K562 (cell line): ENCODE data around the gene NCDN. TPM values are rescaled to one million over a fixed set of nuclear protein-coding genes. Genes with fewer than 3 reads are reported as not detected.

ENCODE experiments used
- ARNT ChIP-seq, 2 experiments: fragments of 450-650 bp; IDR thresholded peaks; 2 replicates each; pipeline ENCODE4 v1.6.1; 2016; ENCODE audit warnings: mild to moderate bottlenecking in 1 of 2
- ATF2 ChIP-seq: sonication (generic); formaldehyde crosslinking; IDR thresholded peaks from 2 replicates; pipeline ENCODE4 v1.8.1; 2022; ENCODE audit warnings: missing genetic modification reagents
- BHLHE40 ChIP-seq: IDR thresholded peaks from 2 replicates; pipeline ENCODE4 v1.6.1; 2011; ENCODE audit warnings: low read length, improper control_type of control experiment
- CC2D1A ChIP-seq: fragments of 450-650 bp; IDR thresholded peaks from 2 replicates; pipeline ENCODE4 v1.6.1; 2017; ENCODE audit warnings: mild to moderate bottlenecking
- E2F6 ChIP-seq, 2 experiments: IDR thresholded peaks; 2 replicates each; pipeline ENCODE4 v1.6.1; 2011; ENCODE audit warnings: borderline replicate concordance in 1 of 2, control low read depth in 1 of 2, low read depth in 1 of 2, low read length in 1 of 2, mild to moderate bottlenecking in 1 of 2, mixed read lengths in 1 of 2, moderate library complexity in 1 of 2; ENCODE audit not compliant: insufficient read depth in 1 of 2, insufficient read length in 1 of 2, poor library complexity in 1 of 2, severe bottlenecking in 1 of 2; ENCODE audit errors: extremely low read depth in 1 of 2
- HDAC2 ChIP-seq: fragments of 450-650 bp; IDR thresholded peaks from 2 replicates; pipeline ENCODE4 v1.6.1; 2016; ENCODE audit warnings: mild to moderate bottlenecking
- KAT2B ChIP-seq: IDR thresholded peaks from one replicate; pipeline ENCODE4 v1.6.1; 2012; ENCODE audit warnings: low read depth, mild to moderate bottlenecking, control low read depth, inconsistent platforms, low read length, moderate library complexity
- LARP7 ChIP-seq: fragments of 450-650 bp; IDR thresholded peaks from 2 replicates; pipeline ENCODE4 v1.6.1; 2016
- MAFF ChIP-seq: IDR thresholded peaks from 2 replicates; pipeline ENCODE4 v1.6.1; 2012; ENCODE audit warnings: low read length, improper control_type of control experiment
- MED1 ChIP-seq: sonication (generic); formaldehyde crosslinking; IDR thresholded peaks from 2 replicates; pipeline ENCODE4 v1.8.1; 2023; ENCODE audit warnings: missing genetic modification reagents, borderline replicate concordance
- MEIS2 ChIP-seq: fragments of 450-650 bp; IDR thresholded peaks from 2 replicates; pipeline ENCODE4 v1.6.1; 2014; ENCODE audit warnings: mild to moderate bottlenecking; ENCODE audit not compliant: partially characterized antibody
- NFE2 ChIP-seq: IDR thresholded peaks from 2 replicates; pipeline ENCODE4 v1.6.1; 2014; ENCODE audit warnings: antibody characterized with exemption, low read depth
- SP2 ChIP-seq: IDR thresholded peaks from 2 replicates; pipeline ENCODE4 v1.6.1; 2011; ENCODE audit warnings: mild to moderate bottlenecking, low read depth, low read length, moderate library complexity; ENCODE audit not compliant: poor library complexity, severe bottlenecking; ENCODE audit errors: extremely low read depth
- TEAD1 ChIP-seq, 2 experiments: fragments of 450-650 bp in 1 of 2; sonication (generic) in 1 of 2; formaldehyde crosslinking; IDR thresholded peaks; 2 replicates each; pipeline versions ENCODE4 v1.4.0 to v1.8.0; 2020 to 2022; ENCODE audit warnings: mild to moderate bottlenecking in 2 of 2, missing genetic modification reagents in 1 of 2
- U2AF2 ChIP-seq: fragments of 200-400 bp; formaldehyde crosslinking; optimal IDR thresholded peaks from 2 replicates; pipeline ENCODE3; 2017; ENCODE audit warnings: low read depth, mild to moderate bottlenecking, low read length
- ZNF785 ChIP-seq: fragments of 250-450 bp; sonication (Bioruptor Pico); IDR thresholded peaks from 2 replicates; pipeline ENCODE4 v1.4.0; 2020; ENCODE audit warnings: mild to moderate bottlenecking
- polyA plus RNA-seq, 8 experiments: library from polyadenylated mRNA; depleted of rRNA in 4 of 8; stranded (reverse) in 5 of 8; unstranded in 3 of 8; fragments of >200 nt; fragmentation: Nextera tagmentation in 2 of 8; fragmentation: Illumina TruSeq in 1 of 8; extraction: Ambion mirVana in 2 of 8; extraction: Trizol in 1 of 8; gene quantifications; 2 replicates each; pipeline versions ENCODE4 v1.2.1 to v1.2.3, GENCODE V29; 2011 to 2014; ENCODE audit warnings: inconsistent platforms in 1 of 8, missing spikeins in 1 of 8
- total RNA-seq, 7 experiments: library from RNA; depleted of rRNA in 6 of 7; stranded (reverse); fragments of >200 nt in 6 of 7; fragmentation: Illumina TruSeq in 2 of 7; extraction: Trizol in 2 of 7; gene quantifications; 2 replicates each; pipeline versions ENCODE4 v1.2.1 to v1.2.3, GENCODE V29; 2011 to 2021; ENCODE audit warnings: low replicate concordance in 1 of 7
- TF ChIP-seq, protein P1 (sequence below): fragments of 450-650 bp; IDR thresholded peaks from 2 replicates; pipeline ENCODE4 v1.6.1; 2017; ENCODE audit warnings: antibody characterized with exemption

NCDN gene
- total and polyA plus RNA-seq, 9 of the 15 experiments (the other 6 are each of a cell fraction or from before 2014, with no cell fraction given): 1.9 to 35.1 (median 10.7) TPM

- no peak for TF ChIP-seq ATF2
- TF ChIP-seq, protein P1, sequence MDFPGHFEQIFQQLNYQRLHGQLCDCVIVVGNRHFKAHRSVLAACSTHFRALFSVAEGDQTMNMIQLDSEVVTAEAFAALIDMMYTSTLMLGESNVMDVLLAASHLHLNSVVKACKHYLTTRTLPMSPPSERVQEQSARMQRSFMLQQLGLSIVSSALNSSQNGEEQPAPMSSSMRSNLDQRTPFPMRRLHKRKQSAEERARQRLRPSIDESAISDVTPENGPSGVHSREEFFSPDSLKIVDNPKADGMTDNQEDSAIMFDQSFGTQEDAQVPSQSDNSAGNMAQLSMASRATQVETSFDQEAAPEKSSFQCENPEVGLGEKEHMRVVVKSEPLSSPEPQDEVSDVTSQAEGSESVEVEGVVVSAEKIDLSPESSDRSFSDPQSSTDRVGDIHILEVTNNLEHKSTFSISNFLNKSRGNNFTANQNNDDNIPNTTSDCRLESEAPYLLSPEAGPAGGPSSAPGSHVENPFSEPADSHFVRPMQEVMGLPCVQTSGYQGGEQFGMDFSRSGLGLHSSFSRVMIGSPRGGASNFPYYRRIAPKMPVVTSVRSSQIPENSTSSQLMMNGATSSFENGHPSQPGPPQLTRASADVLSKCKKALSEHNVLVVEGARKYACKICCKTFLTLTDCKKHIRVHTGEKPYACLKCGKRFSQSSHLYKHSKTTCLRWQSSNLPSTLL: no peak
- no peak for TF ChIP-seq U2AF2
- no peak for TF ChIP-seq MEIS2
- TF ChIP-seq E2F6 (IDR thresholded peaks at IDR 0.05; ENCODE audit: borderline replicate concordance in 1 of 2, extremely low read depth in 1 of 2, insufficient read depth in 1 of 2, insufficient read length in 1 of 2, low read depth in 1 of 2, low read length in 1 of 2, poor library complexity in 1 of 2, severe bottlenecking in 1 of 2): peak in 1 of 2 experiments; percentile 35
- TF ChIP-seq MED1 (CRISPR knock-in tag): no peak
- TF ChIP-seq MAFF: no peak
- TF ChIP-seq TEAD1 (CRISPR knock-in tag; IDR thresholded peaks at IDR 0.05): peak in 1 of 2 experiments; percentile 75; a peak in 2 of 4 replicates
- no peak for TF ChIP-seq KAT2B
- TF ChIP-seq HDAC2: peak; percentile 89
- TF ChIP-seq CC2D1A: 0 out of 2 replicates have a peak, but pooled peaks have one; percentile 13
- no peak for TF ChIP-seq BHLHE40
- TF ChIP-seq ARNT (IDR thresholded peaks at IDR 0.05): no peak
- no peak for TF ChIP-seq ZNF785
- TF ChIP-seq NFE2: no peak
- TF ChIP-seq LARP7: 0 out of 2 replicates have a peak, but pooled peaks have one; percentile 54
- TF ChIP-seq SP2: no peak
Measured at GRCh38 chr1:35557118-35557610, 435 bp upstream of the NCDN start, which contains the start of gene KIAA0319L (continued).
